ENCODE results near the gene AVEN. TPM values are rescaled to one million over a fixed set of nuclear protein-coding genes. Genes with fewer than 3 reads are reported as not detected.

AVEN gene
- total and polyA plus RNA-seq, 9 of the 15 experiments (the other 6 are each of a cell fraction or from before 2014, with no cell fraction given), result 1.5 to 6.4 (median 4.7) TPM

- TF ChIP-seq MGA (IDR thresholded peaks at IDR 0.05) (peak; percentile 77), USF1 (CRISPR knock-in tag; IDR thresholded peaks at IDR 0.05) (no peak), E2F5 (CRISPR knock-in tag; IDR thresholded peaks at IDR 0.05) (0 out of 2 replicates have a peak, but pooled peaks have one; percentile 53), ASH1L (IDR thresholded peaks at IDR 0.05; ENCODE audit: borderline replicate concordance, low read depth, partially characterized antibody) (no peak), MTA2 (IDR thresholded peaks at IDR 0.05; ENCODE audit: low read depth) (no peak), VEZF1 (CRISPR knock-in tag; IDR thresholded peaks at IDR 0.05) (peak; percentile 43; the same call in 1 of the 2 replicates)
Measured at GRCh38 chr15:34038023-34038870, 757 bp downstream of the AVEN start (continued).
